ENCODE data around the gene KDM4B. TPM values are rescaled to one million over a fixed set of nuclear protein-coding genes. Genes with fewer than 3 reads are reported as not detected.

Gene KDM4B
- total and polyA plus RNA-seq, 4 experiments from 2014 or later, result 3.2 to 50.4 (median 29.9) TPM

GRCh38 chr19:5058521-5059212, 89.8 kb downstream of the KDM4B start:
- Histone ChIP-seq H3K4me1 (ENCODE audit: insufficient read depth, low read length) (no peaks in the 10 kb centered on the region), H3K27me3 (ENCODE audit: insufficient read depth, low read length) (no peaks in the 10 kb centered on the region), H3K27ac (ENCODE audit: low read depth, low read length) (no peak overlapping the region), H3K9me3 (ENCODE audit: control insufficient read depth in 1 of 2, low read length in 2 of 2) (no peaks in the 10 kb centered on the region), H3K36me3 (ENCODE audit: insufficient read depth, low read length) (peaks cover 9% of the 10 kb centered on the region), H3K4me3 (ENCODE audit: low read length in 2 of 2) (no peak overlapping the region)
- Mint-ChIP-seq H3K4me3 (no peak overlapping the region), H3K4me1 (peaks cover 0 to 6% (median 4%) of the 10 kb centered on the region in 4 donors), H3K27ac (no peak overlapping the region), H3K36me3 (peaks cover 34 to 40% of the 10 kb centered on the region in 2 donors), H3K9me3 (peaks cover 0 to 18% (median 6%) of the 10 kb centered on the region in 8 donors), H3K27me3 (no peaks in the 10 kb centered on the region)
- ChIA-PET CTCF (ENCODE audit: partially characterized antibody) (no interaction called here), POLR2A (ENCODE audit: partially characterized antibody) (no interaction called here)
- intact Hi-C loops (cut with micrococcal nuclease), result no loop called here
- no peak for DNase-seq

GRCh38 chr19:5059213-5059574, 90.3 kb downstream of the KDM4B start:
- Mint-ChIP-seq H3K27me3 (no peaks in the 10 kb centered on the region), H3K4me1 (peaks cover 0 to 6% (median 3%) of the 10 kb centered on the region in 4 donors), H3K27ac (no peak overlapping the region), H3K9me3 (peaks cover 0 to 18% (median 6%) of the 10 kb centered on the region in 8 donors), H3K4me3 (no peak overlapping the region), H3K36me3 (peaks cover 37 to 38% of the 10 kb centered on the region in 2 donors)
- Histone ChIP-seq H3K36me3 (ENCODE audit: insufficient read depth, low read length) (peaks cover 9% of the 10 kb centered on the region), H3K9me3 (ENCODE audit: control insufficient read depth in 1 of 2, low read length in 2 of 2) (no peaks in the 10 kb centered on the region), H3K4me3 (ENCODE audit: low read length in 2 of 2) (no peak overlapping the region), H3K27me3 (ENCODE audit: insufficient read depth, low read length) (no peaks in the 10 kb centered on the region), H3K4me1 (ENCODE audit: insufficient read depth, low read length) (no peaks in the 10 kb centered on the region), H3K27ac (ENCODE audit: low read depth, low read length) (no peak overlapping the region)
- POLR2A ChIA-PET (ENCODE audit: partially characterized antibody), result no interaction called here
- DNase-seq, result no peak
- CTCF ChIA-PET (ENCODE audit: partially characterized antibody), result no interaction called here
- intact Hi-C loops (cut with micrococcal nuclease), result no loop called here

DNA sequence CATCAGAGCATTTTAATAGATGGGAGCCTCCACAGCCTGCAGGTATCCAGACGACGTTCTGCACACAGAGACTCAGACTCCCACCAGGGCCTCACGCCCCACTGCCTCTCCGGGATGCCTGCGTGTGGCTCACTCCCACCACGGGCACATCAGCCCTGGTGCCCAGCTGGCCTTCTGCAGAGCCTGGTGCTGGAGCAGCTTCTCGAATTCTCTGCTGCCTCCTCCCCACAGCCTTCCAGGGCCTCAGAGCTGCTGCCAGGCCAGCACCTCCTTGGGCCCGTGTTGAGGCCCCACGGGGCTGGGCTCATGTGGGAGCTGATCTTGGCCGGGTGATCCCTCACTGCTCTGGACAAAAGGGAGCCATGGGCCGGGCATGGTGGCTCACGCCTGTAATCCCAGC, 90.9 kb downstream of the KDM4B start:
- Histone ChIP-seq H3K9me3 (ENCODE audit: control insufficient read depth in 1 of 2, low read length in 2 of 2) (no peaks in the 10 kb centered on the region), H3K36me3 (ENCODE audit: insufficient read depth, low read length) (peaks cover 9% of the 10 kb centered on the region)
- intact Hi-C loops (cut with micrococcal nuclease), result no loop called here

GRCh38 chr19:5062195-5062594, 93.3 kb downstream of the KDM4B start:
- H3K4me1 Mint-ChIP-seq, result peaks cover 0 to 6% (median 3%) of the 10 kb centered on the region in 4 donors
- peaks cover 30 to 33% of the 10 kb centered on the region in 2 donors for H3K36me3 Mint-ChIP-seq
- H3K4me1 ChIP-seq (ENCODE audit: insufficient read depth, low read length), result no peaks in the 10 kb centered on the region
- peak overlapping the region in 1 of 7 donors; percentile 47 for H3K27ac Mint-ChIP-seq
- CTCF ChIA-PET (ENCODE audit: partially characterized antibody), result interaction anchor here (1.5 kb wide), 1 partner anchor 12 kb away, joined by 6 read pairs; no protein-coding TSS in a partner anchor
- H3K27me3 ChIP-seq (ENCODE audit: insufficient read depth, low read length), result no peaks in the 10 kb centered on the region
- no peaks in the 10 kb centered on the region for H3K9me3 ChIP-seq (ENCODE audit: control insufficient read depth in 1 of 2, low read length in 2 of 2)
- no peak overlapping the region for H3K4me3 Mint-ChIP-seq
- H3K4me3 ChIP-seq (ENCODE audit: low read length in 2 of 2), result no peak overlapping the region
- H3K27me3 Mint-ChIP-seq, result no peaks in the 10 kb centered on the region
- peaks cover 0 to 18% (median 6%) of the 10 kb centered on the region in 8 donors for H3K9me3 Mint-ChIP-seq
- POLR2A ChIA-PET (ENCODE audit: partially characterized antibody), result no interaction called here
- DNase-seq, result no peak
- no peak overlapping the region for H3K27ac ChIP-seq (ENCODE audit: low read depth, low read length)
- intact Hi-C loops (cut with micrococcal nuclease), result no loop called here
- H3K36me3 ChIP-seq (ENCODE audit: insufficient read depth, low read length), result peaks cover 8% of the 10 kb centered on the region

More for the DNA sequence above, 90.9 kb downstream of the KDM4B start:
- peaks cover 32 to 37% of the 10 kb centered on the region in 2 donors for H3K36me3 Mint-ChIP-seq
- Histone ChIP-seq H3K27me3 (ENCODE audit: insufficient read depth, low read length) (no peaks in the 10 kb centered on the region), H3K4me1 (ENCODE audit: insufficient read depth, low read length) (no peaks in the 10 kb centered on the region), H3K4me3 (ENCODE audit: low read length in 2 of 2) (no peak overlapping the region), H3K27ac (ENCODE audit: low read depth, low read length) (no peak overlapping the region)
- POLR2A ChIA-PET (ENCODE audit: partially characterized antibody), result no interaction called here
- CTCF ChIA-PET (ENCODE audit: partially characterized antibody), result no interaction called here
- H3K4me3 Mint-ChIP-seq, result no peak overlapping the region
- no peak for DNase-seq
- peaks cover 0 to 18% (median 6%) of the 10 kb centered on the region in 8 donors for H3K9me3 Mint-ChIP-seq
- H3K27me3 Mint-ChIP-seq, result no peaks in the 10 kb centered on the region
- H3K27ac Mint-ChIP-seq, result no peak overlapping the region
- peaks cover 0 to 6% (median 3%) of the 10 kb centered on the region in 4 donors for H3K4me1 Mint-ChIP-seq

DNA sequence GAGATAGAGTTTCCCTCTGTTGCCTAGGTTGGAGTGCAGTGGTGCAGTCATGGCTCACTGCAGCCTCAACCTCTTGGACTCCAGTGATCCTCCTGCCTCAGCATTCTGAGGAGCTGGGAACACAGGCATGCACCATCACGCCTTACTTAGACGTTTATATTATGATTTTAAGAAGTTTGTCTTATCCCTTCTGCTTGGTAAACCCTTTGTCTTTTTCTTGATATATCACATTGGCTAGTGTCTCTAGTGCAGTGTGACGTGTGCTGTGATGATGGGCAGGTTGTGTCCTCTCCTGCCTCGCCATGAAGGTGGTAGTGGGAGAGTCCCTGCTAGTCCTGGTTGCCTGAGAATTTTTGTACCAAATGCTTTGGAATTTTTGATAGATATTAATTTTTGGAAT, 93.9 kb downstream of the KDM4B start:
- Histone ChIP-seq H3K27me3 (ENCODE audit: insufficient read depth, low read length) (no peaks in the 10 kb centered on the region), H3K9me3 (ENCODE audit: control insufficient read depth in 1 of 2, low read length in 2 of 2) (no peaks in the 10 kb centered on the region), H3K4me3 (ENCODE audit: low read length in 2 of 2) (no peak overlapping the region), H3K4me1 (ENCODE audit: insufficient read depth, low read length) (no peaks in the 10 kb centered on the region), H3K27ac (ENCODE audit: low read depth, low read length) (no peak overlapping the region), H3K36me3 (ENCODE audit: insufficient read depth, low read length) (peaks cover 3% of the 10 kb centered on the region)
- CTCF ChIA-PET (ENCODE audit: partially characterized antibody), result no interaction called here
- Mint-ChIP-seq H3K36me3 (peaks cover 26 to 30% of the 10 kb centered on the region in 2 donors), H3K4me3 (no peak overlapping the region), H3K9me3 (peaks cover 0 to 18% (median 6%) of the 10 kb centered on the region in 8 donors), H3K27ac (no peak overlapping the region), H3K4me1 (peaks cover 0 to 6% (median under 1%) of the 10 kb centered on the region in 4 donors), H3K27me3 (no peaks in the 10 kb centered on the region)
- POLR2A ChIA-PET (ENCODE audit: partially characterized antibody), result no interaction called here
- intact Hi-C loops (cut with micrococcal nuclease), result no loop called here
- no peak for DNase-seq

GRCh38 chr19:5063873-5064645, 95.1 kb downstream of the KDM4B start:
- POLR2A ChIA-PET (ENCODE audit: partially characterized antibody), result no interaction called here
- DNase-seq, result no peak
- intact Hi-C loops (cut with micrococcal nuclease), result no loop called here
- peaks cover 3% of the 10 kb centered on the region for H3K36me3 ChIP-seq (ENCODE audit: insufficient read depth, low read length)
- peaks cover 0 to 18% (median 6%) of the 10 kb centered on the region in 8 donors for H3K9me3 Mint-ChIP-seq
- no peak overlapping the region for H3K4me3 Mint-ChIP-seq
- H3K9me3 ChIP-seq (ENCODE audit: control insufficient read depth in 1 of 2, low read length in 2 of 2), result no peaks in the 10 kb centered on the region
- H3K4me1 ChIP-seq (ENCODE audit: insufficient read depth, low read length), result no peaks in the 10 kb centered on the region
- no peak overlapping the region for H3K27ac Mint-ChIP-seq
- H3K27me3 Mint-ChIP-seq, result no peaks in the 10 kb centered on the region
- peaks cover 0 to 6% (median under 1%) of the 10 kb centered on the region in 4 donors for H3K4me1 Mint-ChIP-seq
- no peak overlapping the region for H3K4me3 ChIP-seq (ENCODE audit: low read length in 2 of 2)
- H3K27me3 ChIP-seq (ENCODE audit: insufficient read depth, low read length), result no peaks in the 10 kb centered on the region
- no peak overlapping the region for H3K27ac ChIP-seq (ENCODE audit: low read depth, low read length)
- peaks cover 26 to 30% of the 10 kb centered on the region in 2 donors for H3K36me3 Mint-ChIP-seq
- CTCF ChIA-PET (ENCODE audit: partially characterized antibody), result interaction anchor here (0.6 kb wide), 1 partner anchor 40 kb away, joined by 3 read pairs; no protein-coding TSS in a partner anchor

- CTCF ChIA-PET (ENCODE audit: partially characterized antibody), result no interaction called here
- Histone ChIP-seq H3K4me3 (ENCODE audit: low read length in 2 of 2) (no peak overlapping the region), H3K9me3 (ENCODE audit: control insufficient read depth in 1 of 2, low read length in 2 of 2) (no peaks in the 10 kb centered on the region), H3K27ac (ENCODE audit: low read depth, low read length) (no peak overlapping the region), H3K27me3 (ENCODE audit: insufficient read depth, low read length) (no peaks in the 10 kb centered on the region), H3K36me3 (ENCODE audit: insufficient read depth, low read length) (peaks cover 3% of the 10 kb centered on the region), H3K4me1 (ENCODE audit: insufficient read depth, low read length) (no peaks in the 10 kb centered on the region)
- DNase-seq, result no peak
- Mint-ChIP-seq H3K27me3 (no peaks in the 10 kb centered on the region), H3K9me3 (peaks cover 0 to 18% (median 6%) of the 10 kb centered on the region in 8 donors), H3K27ac (no peak overlapping the region), H3K36me3 (peaks cover 26 to 30% of the 10 kb centered on the region in 2 donors), H3K4me3 (no peak overlapping the region), H3K4me1 (peaks cover 0 to 6% (median under 1%) of the 10 kb centered on the region in 4 donors)
- POLR2A ChIA-PET (ENCODE audit: partially characterized antibody), result no interaction called here
- intact Hi-C loops (cut with micrococcal nuclease), result no loop called here
Observed at GRCh38 chr19:5064896-5065295, 96.0 kb downstream of the KDM4B start.

Data from CD4-positive, alpha-beta memory T cell (primary cell).